ENCODE results near the gene VPS8. TPM values are rescaled to one million over a fixed set of nuclear protein-coding genes. Genes with fewer than 3 reads are reported as not detected.

VPS8 gene
- total and polyA plus RNA-seq, 9 of the 15 experiments (the other 6 are each of a cell fraction or from before 2014, with no cell fraction given) = 7.2 to 41.0 (median 28.3) TPM

- TF ChIP-seq ZFP36 (IDR thresholded peaks at IDR 0.05; ENCODE audit: low read depth, low read length, partially characterized antibody) (peak; percentile 100), EHMT2 (IDR thresholded peaks at IDR 0.05) (peak; percentile 41; the same call in 1 of the 2 replicates), SMC3 (conservative IDR thresholded peaks at IDR 0.05; ENCODE audit: insufficient read depth, low read depth, low read length) (no peak), GTF2E2 (tag; IDR thresholded peaks at IDR 0.05) (no peak), CTBP1 (IDR thresholded peaks at IDR 0.05; ENCODE audit: borderline replicate concordance) (peak; percentile 76), SMARCC2 (IDR thresholded peaks at IDR 0.05; ENCODE audit: low read depth) (no peak), KDM1A (IDR thresholded peaks at IDR 0.05) (peak in 1 of 2 experiments; percentile 83), ZC3H8 (IDR thresholded peaks at IDR 0.05) (no peak), ZNF77 (CRISPR knock-in tag; IDR thresholded peaks at IDR 0.05) (no peak), TFAP4 (CRISPR knock-in tag; IDR thresholded peaks at IDR 0.05; ENCODE audit: borderline replicate concordance) (no peak), MTA1 (IDR thresholded peaks at IDR 0.05; ENCODE audit: borderline replicate concordance) (peak; percentile 79), ARID2 (IDR thresholded peaks at IDR 0.05) (no peak), PCBP1 (IDR thresholded peaks at IDR 0.05; ENCODE audit: low read depth, low read length, poor library complexity, severe bottlenecking) (no peak), RCOR1 (IDR thresholded peaks at IDR 0.05; ENCODE audit: borderline replicate concordance in 1 of 2, low read depth in 2 of 2, low read length in 2 of 2) (peak; percentile 27 to 85; a peak in 1 of 4 replicates), SRSF9 (IDR thresholded peaks at IDR 0.05; ENCODE audit: borderline replicate concordance, low read depth, low read length) (no peak), FOSL1 (tag; conservative IDR thresholded peaks at IDR 0.05) (no peak), CBX5 (IDR thresholded peaks at IDR 0.05; ENCODE audit: borderline replicate concordance, low read depth) (no peak), BCOR (IDR thresholded peaks at IDR 0.05) (peak; percentile 91), ZNF316 (IDR thresholded peaks at IDR 0.05) (peak; percentile 92), ZFPM2 (CRISPR knock-in tag; IDR thresholded peaks at IDR 0.05) (no peak), YY1 (IDR thresholded peaks at IDR 0.05; ENCODE audit: borderline replicate concordance in 1 of 3, control insufficient read depth in 1 of 3, extremely low read depth in 1 of 3, insufficient read depth in 3 of 3, insufficient read length in 1 of 3, insufficient replicate concordance in 2 of 3, low read depth in 1 of 3, low read length in 2 of 3) (no peak), ZBTB9 (CRISPR knock-in tag; IDR thresholded peaks at IDR 0.05) (no peak), PATZ1 (CRISPR knock-in tag; IDR thresholded peaks at IDR 0.05; ENCODE audit: borderline replicate concordance) (no peak), ARID1B (IDR thresholded peaks at IDR 0.05) (peak; percentile 70), DPF2 (IDR thresholded peaks at IDR 0.05) (peak; percentile 77), CBX1 (IDR thresholded peaks at IDR 0.05; ENCODE audit: low read depth) (0 out of 2 replicates have a peak, but pooled peaks have one; percentile 33), ADNP (tag; IDR thresholded peaks at IDR 0.05) (peak; percentile 88), ZNF717 (CRISPR knock-in tag; IDR thresholded peaks at IDR 0.05) (no peak)
Observed at GRCh38 chr3:184766555-184767261, 45.3 kb upstream of the VPS8 start (continued).

Measured in K562 (cell line).